Epithelial cell of esophagus (primary cell): ENCODE data around the gene PLA2R1.
A peak's percentile ranks its signal among the peaks of the same experiment; 100 is the strongest.

Experiments used
- DNase-seq: peaks from one replicate; pipeline ENCODE4 v3.0.0; 2010; ENCODE audit warnings: low read depth
- H3K4me3 ChIP-seq: 2 replicates; pipeline ENCODE4 v1.5.1; 2011; ENCODE audit warnings: mild to moderate bottlenecking, low read length, control low read depth
- CTCF ChIP-seq: IDR thresholded peaks from 2 replicates; pipeline ENCODE4 v1.5.1; 2011; ENCODE audit warnings: low read depth, mild to moderate bottlenecking, low read length, control low read depth, inconsistent platforms; ENCODE audit not compliant: insufficient read depth; ENCODE audit errors: missing control alignments

PLA2R1 gene

GRCh38 chr2:160019374-160020090 lies 42.9 kb downstream of the PLA2R1 start:
- TF ChIP-seq CTCF, result no peak
- no peak for DNase-seq
- no peak overlapping the region for H3K4me3 ChIP-seq

GRCh38 chr2:160015746-160016145 lies 46.7 kb downstream of the PLA2R1 start:
- no peak overlapping the region for H3K4me3 ChIP-seq
- DNase-seq, result no peak
- no peak for TF ChIP-seq CTCF

- TF ChIP-seq CTCF, result no peak
- no peak overlapping the region for H3K4me3 ChIP-seq
- DNase-seq, result no peak
These were observed 48.2 kb downstream of the PLA2R1 start for GRCh38 chr2:160014227-160014626.

GRCh38 chr2:160010361-160011145 lies 51.9 kb downstream of the PLA2R1 start:
- DNase-seq, result peak; percentile 18
- no peak overlapping the region for H3K4me3 ChIP-seq
- TF ChIP-seq CTCF, result no peak

- H3K4me3 ChIP-seq, result no peak overlapping the region
- no peak for DNase-seq
- TF ChIP-seq CTCF, result no peak
These were observed 55.3 kb downstream of the PLA2R1 start for GRCh38 chr2:160007111-160007510.

GRCh38 chr2:160006475-160006874 lies 55.9 kb downstream of the PLA2R1 start:
- DNase-seq, result no peak
- TF ChIP-seq CTCF, result no peak
- H3K4me3 ChIP-seq, result no peak overlapping the region

- TF ChIP-seq CTCF, result no peak
- no peak for DNase-seq
- H3K4me3 ChIP-seq, result no peak overlapping the region
These were observed 56.5 kb downstream of the PLA2R1 start for GRCh38 chr2:160005908-160006307.
